ENCODE results near the gene XCL2. TPM values are rescaled to one million over a fixed set of nuclear protein-coding genes. Genes with fewer than 3 reads are reported as not detected.

XCL2 gene
- total RNA-seq, 1 experiment from 2014 or later, result not detected

- H3K27ac ChIP-seq (ENCODE audit: low read depth, low read length), result no peak overlapping the region
- H3K79me2 ChIP-seq (ENCODE audit: insufficient read depth, low read length), result no peaks in the 10 kb centered on the region
- RAD21 ChIA-PET (ENCODE audit: low non-redundant PET in 1 of 2, low total read pairs in 2 of 2, uncharacterized antibody in 2 of 2, unreplicated experiment in 2 of 2), result no interaction called here
- CTCF ChIA-PET, result no interaction called here
- no peaks in the 10 kb centered on the region for H3K4me1 ChIP-seq (ENCODE audit: control insufficient read depth in 1 of 2, insufficient read depth in 2 of 2, low read length in 2 of 2)
- no TSS peak for BruUV-seq (replicated peaks)
- H3K9ac ChIP-seq (ENCODE audit: low read length), result no peak overlapping the region
- intact Hi-C loops (cut with micrococcal nuclease), result no loop called here
- H3K9me3 ChIP-seq (ENCODE audit: control insufficient read depth in 1 of 2, insufficient read depth in 1 of 2, low read depth in 1 of 2, low read length in 2 of 2), result no peaks in the 10 kb centered on the region
- DNase-seq (ENCODE audit: low read depth, low spot score) (no peak), ATAC-seq (no peak)
- H4K20me1 ChIP-seq (ENCODE audit: insufficient read depth), result no peaks in the 10 kb centered on the region
- TF ChIP-seq CTCF (IDR thresholded peaks at IDR 0.05 in 2 of 3, conservative IDR thresholded peaks at IDR 0.05 in 1 of 3; ENCODE audit: borderline replicate concordance in 1 of 3, insufficient read depth in 1 of 3, low read depth in 2 of 3, low read length in 2 of 3) (no peak), CEBPB (IDR thresholded peaks at IDR 0.05; ENCODE audit: low read depth) (no peak), CBX3 (IDR thresholded peaks at IDR 0.05; ENCODE audit: low read depth) (no peak), POLR2AphosphoS5 (IDR thresholded peaks at IDR 0.05; ENCODE audit: low read depth, low read length) (no peak), JUND (IDR thresholded peaks at IDR 0.05) (no peak), ELF1 (IDR thresholded peaks at IDR 0.05; ENCODE audit: borderline replicate concordance, low read depth) (no peak), SRF (IDR thresholded peaks at IDR 0.05; ENCODE audit: low read depth) (no peak), MAX (IDR thresholded peaks at IDR 0.05) (no peak), EZH2phosphoT487 (IDR thresholded peaks at IDR 0.05; ENCODE audit: borderline replicate concordance) (no peak), ZBTB33 (IDR thresholded peaks at IDR 0.05; ENCODE audit: extremely low read depth, insufficient replicate concordance, low read length) (no peak)
- no peaks in the 10 kb centered on the region for H3K36me3 ChIP-seq (ENCODE audit: control insufficient read depth in 1 of 2, insufficient read depth in 2 of 2, low read length in 2 of 2)
- H2AFZ ChIP-seq (ENCODE audit: low read depth, low read length, poor library complexity, severe bottlenecking), result no peak overlapping the region
- POLR2A ChIA-PET, result no interaction called here
- H3K4me3 ChIP-seq (replicated peaks in 1 of 2; ENCODE audit: low read depth in 1 of 2, low read length in 2 of 2), result no peak overlapping the region
- no peaks in the 10 kb centered on the region for H3K27me3 ChIP-seq (ENCODE audit: insufficient read depth, low read length)
- H3K4me2 ChIP-seq (ENCODE audit: low read length), result no peak overlapping the region
- H3K9me2 ChIP-seq (ENCODE audit: insufficient read depth), result no peaks in the 10 kb centered on the region
These were observed 9.2 kb upstream of the XCL2 start for GRCh38 chr1:168552961-168553360.

All from HCT116 (cell line).